ENCODE data around the gene NTRK2. TPM values are rescaled to one million over a fixed set of nuclear protein-coding genes. Genes with fewer than 3 reads are reported as not detected.

The NTRK2 gene
- total and polyA plus RNA-seq, 2 experiments from 2014 or later, result 0.03 TPM; not detected in 1

DNA sequence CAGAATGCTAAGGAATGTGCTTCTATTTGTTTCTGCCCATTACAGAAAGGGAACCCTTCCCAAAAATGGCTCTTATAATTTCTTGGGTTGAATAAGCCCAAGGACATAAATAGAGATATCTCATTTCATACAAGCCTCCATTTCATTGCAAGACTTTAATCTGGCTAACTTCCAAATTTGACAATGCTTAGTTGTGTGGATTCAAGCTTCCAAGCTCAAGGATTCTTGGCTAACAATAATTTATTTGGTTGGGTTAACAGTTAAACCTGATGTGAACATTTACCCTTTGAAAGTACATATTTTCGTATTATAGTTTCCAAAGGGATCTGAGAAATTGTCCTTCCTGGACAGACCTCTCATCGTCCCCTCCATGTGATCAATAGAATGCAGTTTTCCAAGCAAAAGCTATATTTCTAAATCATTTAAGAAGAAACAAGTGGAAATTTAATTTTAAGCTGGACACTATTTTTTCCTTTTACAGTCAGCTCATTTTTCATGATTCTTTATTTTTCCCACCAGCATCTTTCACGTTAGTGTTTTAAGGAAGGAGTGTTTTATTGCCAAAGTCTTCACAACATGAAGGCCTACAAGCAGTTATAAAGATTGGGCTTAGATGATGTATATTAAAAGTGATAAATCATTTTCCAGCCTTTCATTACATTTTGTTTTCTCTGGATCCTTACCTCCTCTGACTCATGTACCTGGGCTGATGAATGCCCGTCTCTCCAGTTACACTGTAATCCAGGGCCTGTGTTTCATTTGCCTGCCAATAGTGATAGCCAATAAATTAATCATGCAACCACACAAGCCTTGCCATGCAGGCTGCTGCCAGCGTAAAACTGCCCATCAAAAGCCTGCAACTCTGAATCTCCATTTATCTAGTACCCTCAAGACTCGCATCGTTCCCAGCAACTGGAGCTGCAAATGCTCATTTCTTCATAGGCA is 176.7 kb downstream of the NTRK2 start (continued):
- TF ChIP-seq, protein P1, sequence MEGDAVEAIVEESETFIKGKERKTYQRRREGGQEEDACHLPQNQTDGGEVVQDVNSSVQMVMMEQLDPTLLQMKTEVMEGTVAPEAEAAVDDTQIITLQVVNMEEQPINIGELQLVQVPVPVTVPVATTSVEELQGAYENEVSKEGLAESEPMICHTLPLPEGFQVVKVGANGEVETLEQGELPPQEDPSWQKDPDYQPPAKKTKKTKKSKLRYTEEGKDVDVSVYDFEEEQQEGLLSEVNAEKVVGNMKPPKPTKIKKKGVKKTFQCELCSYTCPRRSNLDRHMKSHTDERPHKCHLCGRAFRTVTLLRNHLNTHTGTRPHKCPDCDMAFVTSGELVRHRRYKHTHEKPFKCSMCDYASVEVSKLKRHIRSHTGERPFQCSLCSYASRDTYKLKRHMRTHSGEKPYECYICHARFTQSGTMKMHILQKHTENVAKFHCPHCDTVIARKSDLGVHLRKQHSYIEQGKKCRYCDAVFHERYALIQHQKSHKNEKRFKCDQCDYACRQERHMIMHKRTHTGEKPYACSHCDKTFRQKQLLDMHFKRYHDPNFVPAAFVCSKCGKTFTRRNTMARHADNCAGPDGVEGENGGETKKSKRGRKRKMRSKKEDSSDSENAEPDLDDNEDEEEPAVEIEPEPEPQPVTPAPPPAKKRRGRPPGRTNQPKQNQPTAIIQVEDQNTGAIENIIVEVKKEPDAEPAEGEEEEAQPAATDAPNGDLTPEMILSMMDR (conservative IDR thresholded peaks at IDR 0.05; ENCODE audit: low read depth in 2 of 2), result no peak
- TF ChIP-seq NANOG (IDR thresholded peaks at IDR 0.05; ENCODE audit: borderline replicate concordance) (no peak), POLR2AphosphoS5 (IDR thresholded peaks at IDR 0.05; ENCODE audit: low read depth) (no peak), ZNF331 (CRISPR knock-in tag; IDR thresholded peaks at IDR 0.05; ENCODE audit: low read depth) (no peak), JUNB (IDR thresholded peaks at IDR 0.05; ENCODE audit: unreplicated experiment) (no peak), ZNF114 (CRISPR knock-in tag; IDR thresholded peaks at IDR 0.05) (no peak), EZH2 (IDR thresholded peaks at IDR 0.05; ENCODE audit: low read depth, unreplicated experiment) (no peak), STAT1 (IDR thresholded peaks at IDR 0.05; ENCODE audit: unreplicated experiment) (no peak)

DNA sequence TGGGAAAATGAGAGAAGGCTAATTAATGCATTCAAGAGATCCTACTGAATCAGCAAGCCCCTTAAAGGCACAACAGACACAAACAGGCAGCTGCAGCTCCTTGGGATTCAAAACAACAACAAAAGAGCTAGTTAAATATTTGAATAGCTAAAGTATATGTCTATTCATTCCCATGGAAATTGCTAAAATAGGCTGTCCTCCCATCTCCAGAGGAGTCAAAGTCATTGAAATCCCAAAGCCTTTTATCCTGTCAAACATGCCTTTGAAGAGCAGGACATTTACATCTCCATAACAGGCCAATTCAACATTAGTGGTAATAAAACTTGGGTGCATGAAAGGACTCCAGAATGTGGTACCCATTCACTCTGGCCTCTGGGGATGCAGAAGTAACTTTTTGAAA is 177.4 kb downstream of the NTRK2 start:
- Histone ChIP-seq H3K4me1 (ENCODE audit: insufficient read depth) (peaks cover 28% of the 10 kb centered on the region), H3K4me3 (no peak overlapping the region), H4K20me1 (replicated peaks; ENCODE audit: insufficient read depth) (no peaks in the 10 kb centered on the region), H2AFZ (no peak overlapping the region), H3K36me3 (ENCODE audit: insufficient read depth) (no peaks in the 10 kb centered on the region), H3K79me2 (replicated peaks; ENCODE audit: insufficient read depth) (no peaks in the 10 kb centered on the region), H3K9me2 (ENCODE audit: insufficient read depth) (peaks cover 12% of the 10 kb centered on the region; the same call in 1 of the 2 replicates), H3K27me3 (ENCODE audit: insufficient read depth) (no peaks in the 10 kb centered on the region), H3K4me2 (peak overlapping the region; percentile 11), H3F3A (replicated peaks; ENCODE audit: low read depth) (no peaks in the 10 kb centered on the region), H3K27ac (ENCODE audit: low read depth) (no peak overlapping the region)
- ATAC-seq, result peak; percentile 28; the same call in 1 of the 3 replicates
- Mint-ChIP-seq H3K27me3 (ENCODE audit: insufficient read depth, low read depth, poor library complexity) (peaks cover 8% of the 10 kb centered on the region), H3K4me1 (peaks cover 25% of the 10 kb centered on the region), H3K9me3 (peaks cover 6% of the 10 kb centered on the region; the same call in 1 of the 3 replicates), H3K27ac (no peak overlapping the region), H3K36me3 (ENCODE audit: low read depth) (no peaks in the 10 kb centered on the region), H3K4me3 (no peak overlapping the region)
- TF ChIP-seq, protein P2, sequence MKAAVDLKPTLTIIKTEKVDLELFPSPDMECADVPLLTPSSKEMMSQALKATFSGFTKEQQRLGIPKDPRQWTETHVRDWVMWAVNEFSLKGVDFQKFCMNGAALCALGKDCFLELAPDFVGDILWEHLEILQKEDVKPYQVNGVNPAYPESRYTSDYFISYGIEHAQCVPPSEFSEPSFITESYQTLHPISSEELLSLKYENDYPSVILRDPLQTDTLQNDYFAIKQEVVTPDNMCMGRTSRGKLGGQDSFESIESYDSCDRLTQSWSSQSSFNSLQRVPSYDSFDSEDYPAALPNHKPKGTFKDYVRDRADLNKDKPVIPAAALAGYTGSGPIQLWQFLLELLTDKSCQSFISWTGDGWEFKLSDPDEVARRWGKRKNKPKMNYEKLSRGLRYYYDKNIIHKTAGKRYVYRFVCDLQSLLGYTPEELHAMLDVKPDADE (IDR thresholded peaks at IDR 0.05), result no peak
- TF ChIP-seq STAT1 (IDR thresholded peaks at IDR 0.05; ENCODE audit: unreplicated experiment) (no peak), NANOG (IDR thresholded peaks at IDR 0.05; ENCODE audit: borderline replicate concordance) (peak; percentile 63; the same call in 1 of the 2 replicates)
- no peak for DNase-seq (ENCODE audit: low spot score)

DNA sequence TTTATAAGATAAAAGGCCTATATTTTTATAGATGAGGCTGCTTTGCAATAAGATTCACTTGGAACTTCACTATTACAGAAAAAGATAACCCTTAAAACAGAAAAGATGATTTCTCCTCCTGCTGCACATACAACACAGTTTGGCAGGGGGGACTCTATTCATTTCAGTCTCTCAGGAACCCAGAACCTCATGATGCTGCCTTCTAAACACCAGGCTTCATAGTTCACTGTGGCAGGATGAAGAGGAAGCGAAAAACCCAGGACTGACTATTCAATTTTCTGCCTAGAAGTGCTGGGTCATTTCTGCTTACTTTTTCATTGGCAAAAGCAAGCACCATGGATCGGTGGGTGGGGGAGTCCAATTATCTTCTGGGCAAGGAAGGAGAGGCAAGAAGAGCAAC is 179.5 kb downstream of the NTRK2 start:
- Histone ChIP-seq H3K79me2 (replicated peaks; ENCODE audit: insufficient read depth) (no peaks in the 10 kb centered on the region), H4K20me1 (replicated peaks; ENCODE audit: insufficient read depth) (no peaks in the 10 kb centered on the region), H3K4me2 (no peak overlapping the region), H3K9me2 (ENCODE audit: insufficient read depth) (peaks cover 7% of the 10 kb centered on the region), H3K4me1 (ENCODE audit: insufficient read depth) (peaks cover 33% of the 10 kb centered on the region), H3K36me3 (ENCODE audit: insufficient read depth) (no peaks in the 10 kb centered on the region), H3K27me3 (ENCODE audit: insufficient read depth) (no peaks in the 10 kb centered on the region), H3K4me3 (no peak overlapping the region), H3F3A (replicated peaks; ENCODE audit: low read depth) (no peaks in the 10 kb centered on the region), H3K27ac (ENCODE audit: low read depth) (no peak overlapping the region), H2AFZ (no peak overlapping the region)
- no peak overlapping the region for H3K27ac Mint-ChIP-seq
- H3K9me3 Mint-ChIP-seq, result peaks cover 6% of the 10 kb centered on the region; the same call in 1 of the 3 replicates
- ATAC-seq, result no peak
- H3K4me3 Mint-ChIP-seq, result no peak overlapping the region
- no peak for DNase-seq (ENCODE audit: low spot score)
- peaks cover 10% of the 10 kb centered on the region for H3K27me3 Mint-ChIP-seq (ENCODE audit: insufficient read depth, low read depth, poor library complexity)
- peaks cover 38% of the 10 kb centered on the region for H3K4me1 Mint-ChIP-seq
- no peaks in the 10 kb centered on the region; the same call in 2 of the 3 replicates for H3K36me3 Mint-ChIP-seq (ENCODE audit: low read depth)
- TF ChIP-seq, protein P1 (conservative IDR thresholded peaks at IDR 0.05; ENCODE audit: low read depth in 2 of 2), result no peak
- TF ChIP-seq JUNB (IDR thresholded peaks at IDR 0.05; ENCODE audit: unreplicated experiment) (no peak), ZNF331 (CRISPR knock-in tag; IDR thresholded peaks at IDR 0.05; ENCODE audit: low read depth) (no peak), CREB1 (CRISPR knock-in tag; IDR thresholded peaks at IDR 0.05; ENCODE audit: low read depth) (no peak), EZH2 (IDR thresholded peaks at IDR 0.05; ENCODE audit: low read depth, unreplicated experiment) (no peak), POLR2AphosphoS5 (IDR thresholded peaks at IDR 0.05; ENCODE audit: low read depth) (no peak), EZH2phosphoT487 (IDR thresholded peaks at IDR 0.05; ENCODE audit: unreplicated experiment) (no peak)
- TF ChIP-seq, protein P3, sequence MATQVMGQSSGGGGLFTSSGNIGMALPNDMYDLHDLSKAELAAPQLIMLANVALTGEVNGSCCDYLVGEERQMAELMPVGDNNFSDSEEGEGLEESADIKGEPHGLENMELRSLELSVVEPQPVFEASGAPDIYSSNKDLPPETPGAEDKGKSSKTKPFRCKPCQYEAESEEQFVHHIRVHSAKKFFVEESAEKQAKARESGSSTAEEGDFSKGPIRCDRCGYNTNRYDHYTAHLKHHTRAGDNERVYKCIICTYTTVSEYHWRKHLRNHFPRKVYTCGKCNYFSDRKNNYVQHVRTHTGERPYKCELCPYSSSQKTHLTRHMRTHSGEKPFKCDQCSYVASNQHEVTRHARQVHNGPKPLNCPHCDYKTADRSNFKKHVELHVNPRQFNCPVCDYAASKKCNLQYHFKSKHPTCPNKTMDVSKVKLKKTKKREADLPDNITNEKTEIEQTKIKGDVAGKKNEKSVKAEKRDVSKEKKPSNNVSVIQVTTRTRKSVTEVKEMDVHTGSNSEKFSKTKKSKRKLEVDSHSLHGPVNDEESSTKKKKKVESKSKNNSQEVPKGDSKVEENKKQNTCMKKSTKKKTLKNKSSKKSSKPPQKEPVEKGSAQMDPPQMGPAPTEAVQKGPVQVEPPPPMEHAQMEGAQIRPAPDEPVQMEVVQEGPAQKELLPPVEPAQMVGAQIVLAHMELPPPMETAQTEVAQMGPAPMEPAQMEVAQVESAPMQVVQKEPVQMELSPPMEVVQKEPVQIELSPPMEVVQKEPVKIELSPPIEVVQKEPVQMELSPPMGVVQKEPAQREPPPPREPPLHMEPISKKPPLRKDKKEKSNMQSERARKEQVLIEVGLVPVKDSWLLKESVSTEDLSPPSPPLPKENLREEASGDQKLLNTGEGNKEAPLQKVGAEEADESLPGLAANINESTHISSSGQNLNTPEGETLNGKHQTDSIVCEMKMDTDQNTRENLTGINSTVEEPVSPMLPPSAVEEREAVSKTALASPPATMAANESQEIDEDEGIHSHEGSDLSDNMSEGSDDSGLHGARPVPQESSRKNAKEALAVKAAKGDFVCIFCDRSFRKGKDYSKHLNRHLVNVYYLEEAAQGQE (IDR thresholded peaks at IDR 0.05; ENCODE audit: unreplicated experiment), result no peak

Measured in GM23338 (cell line).